ENCODE results near the gene TMOD1. TPM values are rescaled to one million over a fixed set of nuclear protein-coding genes. Genes with fewer than 3 reads are reported as not detected.

The TMOD1 gene
- total and polyA plus RNA-seq, 2 of the 13 experiments (the other 11 are each of a cell fraction or from before 2014, with no cell fraction given): 0.04 to 0.07 TPM

DNA sequence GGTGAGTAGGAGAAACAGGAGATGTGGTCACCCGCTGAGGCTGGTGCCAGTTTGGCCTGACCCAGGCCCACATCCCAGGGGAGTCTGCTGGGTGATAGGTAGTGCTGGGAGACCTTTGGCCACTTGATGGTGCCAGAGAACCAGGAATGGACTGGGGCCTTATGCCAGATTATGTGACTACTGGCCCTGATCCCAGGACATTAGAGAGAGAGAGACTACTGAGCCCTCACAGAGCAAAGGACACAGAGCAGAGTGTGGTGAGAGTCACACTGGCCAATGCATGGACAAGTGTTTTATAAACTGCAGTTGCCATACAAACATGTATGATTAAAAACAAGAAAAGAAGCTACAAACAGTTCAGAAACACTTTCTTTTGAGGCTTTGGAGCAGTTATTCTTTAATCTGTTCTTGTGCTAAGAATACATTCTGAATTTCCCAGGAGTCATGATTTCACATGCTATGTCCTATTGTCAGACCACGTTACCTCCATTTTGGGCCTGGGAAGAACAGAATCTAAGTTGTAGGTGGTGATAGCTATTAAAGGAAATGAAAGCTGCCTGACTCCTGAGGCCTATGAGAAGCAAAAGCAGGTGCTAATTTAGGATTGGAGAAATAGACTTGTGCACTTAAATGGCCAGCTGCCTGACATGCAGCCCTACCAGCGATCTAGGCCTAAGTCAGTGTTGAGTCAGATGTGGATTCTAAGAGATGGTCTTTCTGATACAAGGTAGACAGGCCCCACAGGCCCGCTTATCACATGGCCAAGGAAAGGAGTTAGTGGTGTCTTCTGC, 32.6 kb upstream of the TMOD1 start (continued):
- TF ChIP-seq, protein P1, sequence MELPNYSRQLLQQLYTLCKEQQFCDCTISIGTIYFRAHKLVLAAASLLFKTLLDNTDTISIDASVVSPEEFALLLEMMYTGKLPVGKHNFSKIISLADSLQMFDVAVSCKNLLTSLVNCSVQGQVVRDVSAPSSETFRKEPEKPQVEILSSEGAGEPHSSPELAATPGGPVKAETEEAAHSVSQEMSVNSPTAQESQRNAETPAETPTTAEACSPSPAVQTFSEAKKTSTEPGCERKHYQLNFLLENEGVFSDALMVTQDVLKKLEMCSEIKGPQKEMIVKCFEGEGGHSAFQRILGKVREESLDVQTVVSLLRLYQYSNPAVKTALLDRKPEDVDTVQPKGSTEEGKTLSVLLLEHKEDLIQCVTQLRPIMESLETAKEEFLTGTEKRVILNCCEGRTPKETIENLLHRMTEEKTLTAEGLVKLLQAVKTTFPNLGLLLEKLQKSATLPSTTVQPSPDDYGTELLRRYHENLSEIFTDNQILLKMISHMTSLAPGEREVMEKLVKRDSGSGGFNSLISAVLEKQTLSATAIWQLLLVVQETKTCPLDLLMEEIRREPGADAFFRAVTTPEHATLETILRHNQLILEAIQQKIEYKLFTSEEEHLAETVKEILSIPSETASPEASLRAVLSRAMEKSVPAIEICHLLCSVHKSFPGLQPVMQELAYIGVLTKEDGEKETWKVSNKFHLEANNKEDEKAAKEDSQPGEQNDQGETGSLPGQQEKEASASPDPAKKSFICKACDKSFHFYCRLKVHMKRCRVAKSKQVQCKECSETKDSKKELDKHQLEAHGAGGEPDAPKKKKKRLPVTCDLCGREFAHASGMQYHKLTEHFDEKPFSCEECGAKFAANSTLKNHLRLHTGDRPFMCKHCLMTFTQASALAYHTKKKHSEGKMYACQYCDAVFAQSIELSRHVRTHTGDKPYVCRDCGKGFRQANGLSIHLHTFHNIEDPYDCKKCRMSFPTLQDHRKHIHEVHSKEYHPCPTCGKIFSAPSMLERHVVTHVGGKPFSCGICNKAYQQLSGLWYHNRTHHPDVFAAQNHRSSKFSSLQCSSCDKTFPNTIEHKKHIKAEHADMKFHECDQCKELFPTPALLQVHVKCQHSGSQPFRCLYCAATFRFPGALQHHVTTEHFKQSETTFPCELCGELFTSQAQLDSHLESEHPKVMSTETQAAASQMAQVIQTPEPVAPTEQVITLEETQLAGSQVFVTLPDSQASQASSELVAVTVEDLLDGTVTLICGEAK (IDR thresholded peaks at IDR 0.05): no peak
- TF ChIP-seq, protein P1 (CRISPR knock-in tag; IDR thresholded peaks at IDR 0.05): no peak
- no peak for TF ChIP-seq RNF219 (CRISPR knock-in tag; IDR thresholded peaks at IDR 0.05)
- no peak for TF ChIP-seq NCOA1 (CRISPR knock-in tag; IDR thresholded peaks at IDR 0.05)
- TF ChIP-seq, protein P2, sequence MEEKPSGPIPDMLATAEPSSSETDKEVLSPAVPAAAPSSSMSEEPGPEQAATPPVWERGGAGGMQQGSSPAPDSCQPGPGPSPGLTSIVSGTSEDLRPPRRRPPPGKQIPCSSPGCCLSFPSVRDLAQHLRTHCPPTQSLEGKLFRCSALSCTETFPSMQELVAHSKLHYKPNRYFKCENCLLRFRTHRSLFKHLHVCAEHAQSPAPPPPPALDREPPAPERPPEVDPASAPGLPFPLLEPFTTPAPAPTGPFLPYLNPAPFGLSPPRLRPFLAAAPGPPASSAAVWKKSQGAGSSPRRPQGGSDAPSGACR (CRISPR knock-in tag; IDR thresholded peaks at IDR 0.05): no peak
- no peak for TF ChIP-seq CEBPG (CRISPR knock-in tag; IDR thresholded peaks at IDR 0.05)
- no peak for TF ChIP-seq FUBP1 (CRISPR knock-in tag; IDR thresholded peaks at IDR 0.05; ENCODE audit: borderline replicate concordance)
- no peak for TF ChIP-seq SRF (IDR thresholded peaks at IDR 0.05; ENCODE audit: low read depth, low read length)
- TF ChIP-seq BRD4 (CRISPR knock-in tag; IDR thresholded peaks at IDR 0.05): no peak
- no peak for TF ChIP-seq GATAD1 (CRISPR knock-in tag; IDR thresholded peaks at IDR 0.05)
- no peak for TF ChIP-seq SOX6 (IDR thresholded peaks at IDR 0.05)
- no peak for TF ChIP-seq SOX6 (CRISPR knock-in tag; IDR thresholded peaks at IDR 0.05)
- no peak for TF ChIP-seq MAFF (IDR thresholded peaks at IDR 0.05; ENCODE audit: low read depth, low read length)
- TF ChIP-seq ZNF232 (CRISPR knock-in tag; IDR thresholded peaks at IDR 0.05; ENCODE audit: borderline replicate concordance): no peak
- TF ChIP-seq ZNF430 (CRISPR knock-in tag; IDR thresholded peaks at IDR 0.05): no peak
- TF ChIP-seq LBX2 (CRISPR knock-in tag; IDR thresholded peaks at IDR 0.05; ENCODE audit: borderline replicate concordance): no peak
